SK-N-SH (cell line): ENCODE data around the gene RUNDC1. TPM values are rescaled to one million over a fixed set of nuclear protein-coding genes. Genes with fewer than 3 reads are reported as not detected.

ENCODE experiments used
- CTCF ChIA-PET: fragments of 300-600, 350-600 bp; formaldehyde crosslinking; extraction: SDS; loops from one replicate; lab custom pipeline; 2021; lab: Yijun Ruan, JAX
- POLR2A ChIA-PET: fragments of 350-600 bp; sonication (Branson Sonifier 250); formaldehyde crosslinking; extraction: SDS; loops from one replicate; lab custom pipeline; 2020; ENCODE audit warnings: antibody characterized with exemption, inconsistent platforms; lab: Yijun Ruan, JAX
- DNase-seq: peaks from one replicate; pipeline ENCODE4 v3.0.0; 2012
- H2AFZ ChIP-seq: fragments of 200-600 bp; sonication (generic); 2 replicates; pipeline ENCODE4 v1.8.1; 2016; ENCODE audit warnings: antibody characterized with exemption, mild to moderate bottlenecking, low read depth
- H3F3A ChIP-seq: fragments of 200-600 bp; sonication (generic); replicated peaks from 2 replicates; pipeline ENCODE3; 2016; ENCODE audit warnings: antibody characterized with exemption, mild to moderate bottlenecking; ENCODE audit not compliant: insufficient read depth
- H3K27ac ChIP-seq, 2 experiments: fragments of 200-500 bp in 1 of 2; fragments of 200-600 bp in 1 of 2; sonication (Bioruptor generic) in 1 of 2; sonication (generic), shearing (Covaris generic) in 1 of 2; 2 replicates each; pipeline versions ENCODE4 v1.5.1 to v1.6.1; 2014 to 2016; ENCODE audit warnings: low read depth in 2 of 2, inconsistent platforms in 1 of 2, low read length in 1 of 2, mild to moderate bottlenecking in 1 of 2, mixed read lengths in 1 of 2
- H3K27me3 ChIP-seq: fragments of 200-600 bp; sonication (generic), shearing (Covaris generic); 2 replicates; pipeline ENCODE4 v1.6.1; 2016; ENCODE audit warnings: mixed run types; ENCODE audit not compliant: insufficient read depth
- H3K36me3 ChIP-seq, 2 experiments: fragments of 200-500 bp in 1 of 2; fragments of 200-600 bp in 1 of 2; sonication (Bioruptor generic) in 1 of 2; sonication (generic) in 1 of 2; replicated peaks in 1 of 2; 2 replicates each; pipeline versions ENCODE3 to v1.5.1; 2014 to 2016; ENCODE audit warnings: low read length in 1 of 2, mild to moderate bottlenecking in 1 of 2; ENCODE audit not compliant: insufficient read depth in 2 of 2, control insufficient read depth in 1 of 2
- H3K4me1 ChIP-seq, 2 experiments: fragments of 200-500 bp in 1 of 2; fragments of 200-600 bp in 1 of 2; sonication (Bioruptor generic) in 1 of 2; sonication (generic), shearing (Covaris generic) in 1 of 2; 2 replicates each; pipeline versions ENCODE4 v1.5.1 to v1.6.1; 2014 to 2016; ENCODE audit warnings: low read depth in 1 of 2, low read length in 1 of 2, mixed run types in 1 of 2; ENCODE audit not compliant: insufficient read depth in 2 of 2, control insufficient read depth in 1 of 2
- H3K4me2 ChIP-seq: fragments of 200-600 bp; sonication (generic), shearing (Covaris generic); 2 replicates; pipeline ENCODE4 v1.6.1; 2017; ENCODE audit warnings: mixed run types
- H3K4me3 ChIP-seq, 2 experiments: fragments of 200-500 bp in 1 of 2; fragments of 200-600 bp in 1 of 2; sonication (Bioruptor generic) in 1 of 2; sonication (generic), shearing (Covaris generic) in 1 of 2; 2 replicates each; pipeline versions ENCODE4 v1.5.1 to v1.8.1; 2014 to 2016; ENCODE audit warnings: low read depth in 2 of 2, inconsistent platforms in 1 of 2, low read length in 1 of 2, mild to moderate bottlenecking in 1 of 2, mixed read lengths in 1 of 2, moderate library complexity in 1 of 2
- H3K79me2 ChIP-seq: fragments of 200-600 bp; sonication (generic); 2 replicates; pipeline ENCODE4 v1.8.1; 2017; ENCODE audit warnings: mild to moderate bottlenecking; ENCODE audit not compliant: insufficient read depth
- H3K9ac ChIP-seq: fragments of 200-600 bp; sonication (generic); 2 replicates; pipeline ENCODE4 v1.6.1; 2017; ENCODE audit warnings: mixed run types
- H3K9me2 ChIP-seq: fragments of 200-600 bp; sonication (generic); 2 replicates; pipeline ENCODE4 v1.6.1; 2017; ENCODE audit warnings: mixed run types
- H3K9me3 ChIP-seq: fragments of 200-600 bp; sonication (generic); 2 replicates; pipeline ENCODE4 v1.6.1; 2017; ENCODE audit warnings: mixed run types, mild to moderate bottlenecking, moderate library complexity
- H4K20me1 ChIP-seq: fragments of 200-600 bp; sonication (generic); 2 replicates; pipeline ENCODE4 v1.6.1; 2017; ENCODE audit warnings: mild to moderate bottlenecking, mixed run types; ENCODE audit not compliant: insufficient read depth
- CHD2 ChIP-seq: fragments of 150-350 bp; IDR thresholded peaks from 2 replicates; pipeline ENCODE4 v1.6.1; 2018; ENCODE audit warnings: low read length; ENCODE audit not compliant: partially characterized antibody
- EP300 ChIP-seq, 2 experiments: IDR thresholded peaks; 2 replicates each; pipeline versions ENCODE4 v1.4.0 to v1.6.1; 2012; ENCODE audit warnings: borderline replicate concordance in 1 of 2, low read depth in 1 of 2, low read length in 1 of 2
- EZH2phosphoT487 ChIP-seq: fragments of 200-600 bp; sonication (generic); IDR thresholded peaks from 2 replicates; pipeline ENCODE4 v1.6.1; 2017; ENCODE audit warnings: low read depth, mixed run types, mild to moderate bottlenecking, antibody characterized with exemption, moderate library complexity, borderline replicate concordance
- FOSL2 ChIP-seq: IDR thresholded peaks from 2 replicates; pipeline ENCODE4 v1.4.0; 2012; ENCODE audit warnings: low read depth, mild to moderate bottlenecking, moderate library complexity, borderline replicate concordance
- FOXM1 ChIP-seq: IDR thresholded peaks from 2 replicates; pipeline ENCODE4 v1.4.0; 2012; ENCODE audit warnings: low read depth, mild to moderate bottlenecking
- MEF2A ChIP-seq: IDR thresholded peaks from 2 replicates; pipeline ENCODE4 v1.4.0; 2012; ENCODE audit warnings: low read depth, borderline replicate concordance
- NFIC ChIP-seq: IDR thresholded peaks from 2 replicates; pipeline ENCODE4 v1.4.0; 2012; ENCODE audit warnings: borderline replicate concordance
- POLR2AphosphoS5 ChIP-seq: IDR thresholded peaks from 2 replicates; pipeline ENCODE4 v1.6.1; 2012; ENCODE audit warnings: low read depth, low read length
- RCOR1 ChIP-seq: fragments of 150-350 bp; IDR thresholded peaks from 2 replicates; pipeline ENCODE4 v1.6.1; 2017; ENCODE audit warnings: antibody characterized with exemption, low read length
- SIN3A ChIP-seq: IDR thresholded peaks from 2 replicates; pipeline ENCODE4 v1.6.1; 2012; ENCODE audit warnings: low read depth, mild to moderate bottlenecking, low read length, moderate library complexity, borderline replicate concordance
- TAF1 ChIP-seq: IDR thresholded peaks from 2 replicates; pipeline ENCODE4 v1.6.1; 2012; ENCODE audit warnings: low read depth, mild to moderate bottlenecking, low read length, moderate library complexity, borderline replicate concordance
- TEAD4 ChIP-seq: IDR thresholded peaks from 2 replicates; pipeline ENCODE4 v1.4.0; 2012; ENCODE audit warnings: mild to moderate bottlenecking, borderline replicate concordance; ENCODE audit not compliant: insufficient read depth
- WGBS: methylation state at CpG from one replicate; pipeline ENCODE4 v1.1.6; 2017; ENCODE audit warnings: low lambda C conversion rate; 5-methylcytosine and 5-hydroxymethylcytosine counted together
- polyA plus RNA-seq, 3 experiments: library from polyadenylated mRNA; depleted of rRNA; stranded (reverse); fragments of >200 nt; gene quantifications; 2 replicates each; pipeline ENCODE4 v1.2.3, GENCODE V29; 2012
- TF ChIP-seq, protein P1 (sequence below): IDR thresholded peaks from 2 replicates; pipeline ENCODE4 v1.6.1; 2012; ENCODE audit warnings: mild to moderate bottlenecking, low read depth, low read length, moderate library complexity
- TF ChIP-seq, protein P2 (sequence below): IDR thresholded peaks from 2 replicates; pipeline ENCODE4 v1.4.0; 2012; ENCODE audit warnings: low read depth, borderline replicate concordance

The RUNDC1 gene
- polyA plus RNA-seq, 1 of the 3 experiments (the other 2 are of a cell fraction), result 9.0 TPM

DNA sequence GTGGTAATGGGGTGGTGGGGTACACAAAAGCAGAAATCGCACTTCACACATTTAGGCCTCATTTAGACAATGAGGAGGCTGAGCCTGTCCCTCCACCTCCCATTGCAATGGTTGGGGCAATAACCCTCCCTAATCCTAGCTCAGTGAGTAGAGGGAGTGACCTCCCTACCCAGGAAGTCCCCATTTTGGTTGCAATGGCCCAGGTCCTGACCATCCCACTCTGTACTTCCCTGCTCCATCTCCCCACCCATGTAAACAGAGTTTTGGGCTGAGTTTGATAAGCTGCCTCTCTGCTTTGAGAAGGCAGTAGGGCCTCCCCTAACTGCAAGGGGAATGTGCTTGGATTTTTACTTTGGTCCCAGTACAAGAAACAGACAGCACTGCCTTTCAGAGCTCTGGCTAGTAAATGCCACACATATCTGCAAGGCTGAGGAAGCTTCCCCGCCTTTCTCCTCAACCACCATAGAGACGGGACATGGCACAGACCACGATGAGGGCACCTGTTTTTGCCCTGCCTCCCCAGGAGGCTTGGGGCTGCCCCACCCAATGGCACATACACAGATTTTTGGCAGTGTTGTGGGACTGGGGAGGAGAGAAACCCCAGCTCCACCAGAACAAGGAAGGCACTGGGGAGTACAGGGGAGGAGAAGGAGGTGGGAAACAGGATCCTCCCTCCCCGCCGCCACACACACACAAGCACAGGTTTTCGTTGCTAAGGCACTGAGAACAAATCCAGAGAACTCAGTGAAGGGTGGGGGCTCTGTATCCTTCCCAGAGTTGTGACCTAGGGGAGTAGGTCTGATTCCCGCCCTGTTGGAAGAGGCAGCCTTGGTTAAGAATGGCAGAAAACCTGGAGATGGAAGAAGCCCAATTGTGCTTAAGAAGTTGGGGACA lies 34.5 kb downstream of the RUNDC1 start:
- CTCF ChIA-PET, result interaction anchor here (0.7 to 0.8 kb wide), 2 partner anchors 16 to 190 kb away, joined by 3 to 4 read pairs; no protein-coding TSS in a partner anchor
- H4K20me1 ChIP-seq, result 0 out of 2 replicates have a peak, but pooled peaks cover 6% of the 10 kb centered on the region
- H3K79me2 ChIP-seq, result peaks cover 11% of the 10 kb centered on the region; the same call in 1 of the 2 replicates
- POLR2A ChIA-PET, result interaction anchor here (1.0 kb wide), 1 partner anchor 17 kb away, joined by 3 read pairs; the partner anchor contains the start of gene RPL27
- no peak overlapping the region for H3K4me2 ChIP-seq
- no peak overlapping the region for H3K4me3 ChIP-seq
- H3K4me1 ChIP-seq, result peaks cover 0 to 20% of the 10 kb centered on the region in 2 experiments; a peak in 2 of 4 replicates
- H3K9me2 ChIP-seq, result no peaks in the 10 kb centered on the region
- no peaks in the 10 kb centered on the region for H3K9me3 ChIP-seq
- TF ChIP-seq POLR2AphosphoS5 (no peak), RCOR1 (no peak), EZH2phosphoT487 (no peak), EP300 (IDR thresholded peaks at IDR 0.05; ENCODE audit: borderline replicate concordance in 1 of 2, low read depth in 1 of 2, low read length in 1 of 2) (no peak), NFIC (no peak), MEF2A (no peak), TAF1 (no peak), FOSL2 (no peak), SIN3A (no peak), TEAD4 (no peak), CHD2 (no peak), FOXM1 (no peak)
- TF ChIP-seq, protein P1, sequence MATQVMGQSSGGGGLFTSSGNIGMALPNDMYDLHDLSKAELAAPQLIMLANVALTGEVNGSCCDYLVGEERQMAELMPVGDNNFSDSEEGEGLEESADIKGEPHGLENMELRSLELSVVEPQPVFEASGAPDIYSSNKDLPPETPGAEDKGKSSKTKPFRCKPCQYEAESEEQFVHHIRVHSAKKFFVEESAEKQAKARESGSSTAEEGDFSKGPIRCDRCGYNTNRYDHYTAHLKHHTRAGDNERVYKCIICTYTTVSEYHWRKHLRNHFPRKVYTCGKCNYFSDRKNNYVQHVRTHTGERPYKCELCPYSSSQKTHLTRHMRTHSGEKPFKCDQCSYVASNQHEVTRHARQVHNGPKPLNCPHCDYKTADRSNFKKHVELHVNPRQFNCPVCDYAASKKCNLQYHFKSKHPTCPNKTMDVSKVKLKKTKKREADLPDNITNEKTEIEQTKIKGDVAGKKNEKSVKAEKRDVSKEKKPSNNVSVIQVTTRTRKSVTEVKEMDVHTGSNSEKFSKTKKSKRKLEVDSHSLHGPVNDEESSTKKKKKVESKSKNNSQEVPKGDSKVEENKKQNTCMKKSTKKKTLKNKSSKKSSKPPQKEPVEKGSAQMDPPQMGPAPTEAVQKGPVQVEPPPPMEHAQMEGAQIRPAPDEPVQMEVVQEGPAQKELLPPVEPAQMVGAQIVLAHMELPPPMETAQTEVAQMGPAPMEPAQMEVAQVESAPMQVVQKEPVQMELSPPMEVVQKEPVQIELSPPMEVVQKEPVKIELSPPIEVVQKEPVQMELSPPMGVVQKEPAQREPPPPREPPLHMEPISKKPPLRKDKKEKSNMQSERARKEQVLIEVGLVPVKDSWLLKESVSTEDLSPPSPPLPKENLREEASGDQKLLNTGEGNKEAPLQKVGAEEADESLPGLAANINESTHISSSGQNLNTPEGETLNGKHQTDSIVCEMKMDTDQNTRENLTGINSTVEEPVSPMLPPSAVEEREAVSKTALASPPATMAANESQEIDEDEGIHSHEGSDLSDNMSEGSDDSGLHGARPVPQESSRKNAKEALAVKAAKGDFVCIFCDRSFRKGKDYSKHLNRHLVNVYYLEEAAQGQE, result no peak
- TF ChIP-seq, protein P2, sequence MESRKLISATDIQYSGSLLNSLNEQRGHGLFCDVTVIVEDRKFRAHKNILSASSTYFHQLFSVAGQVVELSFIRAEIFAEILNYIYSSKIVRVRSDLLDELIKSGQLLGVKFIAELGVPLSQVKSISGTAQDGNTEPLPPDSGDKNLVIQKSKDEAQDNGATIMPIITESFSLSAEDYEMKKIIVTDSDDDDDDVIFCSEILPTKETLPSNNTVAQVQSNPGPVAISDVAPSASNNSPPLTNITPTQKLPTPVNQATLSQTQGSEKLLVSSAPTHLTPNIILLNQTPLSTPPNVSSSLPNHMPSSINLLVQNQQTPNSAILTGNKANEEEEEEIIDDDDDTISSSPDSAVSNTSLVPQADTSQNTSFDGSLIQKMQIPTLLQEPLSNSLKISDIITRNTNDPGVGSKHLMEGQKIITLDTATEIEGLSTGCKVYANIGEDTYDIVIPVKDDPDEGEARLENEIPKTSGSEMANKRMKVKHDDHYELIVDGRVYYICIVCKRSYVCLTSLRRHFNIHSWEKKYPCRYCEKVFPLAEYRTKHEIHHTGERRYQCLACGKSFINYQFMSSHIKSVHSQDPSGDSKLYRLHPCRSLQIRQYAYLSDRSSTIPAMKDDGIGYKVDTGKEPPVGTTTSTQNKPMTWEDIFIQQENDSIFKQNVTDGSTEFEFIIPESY, result no peak
- no peaks in the 10 kb centered on the region for H3F3A ChIP-seq
- no peak overlapping the region for H3K27ac ChIP-seq
- H2AFZ ChIP-seq, result no peak overlapping the region
- WGBS, result 94% methylated on average over 7 of the region's 8 CpGs
- peaks cover 15 to 29% of the 10 kb centered on the region in 2 experiments for H3K36me3 ChIP-seq
- H3K27me3 ChIP-seq, result no peaks in the 10 kb centered on the region
- H3K9ac ChIP-seq, result no peak overlapping the region
- no peak for DNase-seq
